Cardiac fibroblast (primary cell): ENCODE results near the gene AP4B1.

Experiments used
- DNase-seq, 2 donors: peaks; one replicate each; pipeline versions ENCODE4 v3.0.0 to v3.0.0-alpha.2; 2010; ENCODE audit warnings: low read depth in 2 of 2
- H3K4me3 ChIP-seq, 2 donors: replicated peaks in 1 of 2; 1 replicate in 1 of 2; 2 replicates in 1 of 2; pipeline ENCODE4 v1.5.1; 2011; ENCODE audit warnings: low read depth in 2 of 2, low read length in 2 of 2, mild to moderate bottlenecking in 2 of 2, moderate library complexity in 1 of 2
- TF ChIP-seq, protein P1 (sequence below): IDR thresholded peaks from one replicate; pipeline ENCODE4 v1.5.1; 2011; ENCODE audit warnings: low read depth, mild to moderate bottlenecking, low read length, inconsistent platforms

AP4B1 gene

GRCh38 chr1:113931451-113931851, 26.9 kb upstream of the AP4B1 start:
- H3K4me3 ChIP-seq: peak overlapping the region in 1 of 2 donors; percentile 31
- DNase-seq: peak; percentile 55 to 65
- TF ChIP-seq, protein P1, sequence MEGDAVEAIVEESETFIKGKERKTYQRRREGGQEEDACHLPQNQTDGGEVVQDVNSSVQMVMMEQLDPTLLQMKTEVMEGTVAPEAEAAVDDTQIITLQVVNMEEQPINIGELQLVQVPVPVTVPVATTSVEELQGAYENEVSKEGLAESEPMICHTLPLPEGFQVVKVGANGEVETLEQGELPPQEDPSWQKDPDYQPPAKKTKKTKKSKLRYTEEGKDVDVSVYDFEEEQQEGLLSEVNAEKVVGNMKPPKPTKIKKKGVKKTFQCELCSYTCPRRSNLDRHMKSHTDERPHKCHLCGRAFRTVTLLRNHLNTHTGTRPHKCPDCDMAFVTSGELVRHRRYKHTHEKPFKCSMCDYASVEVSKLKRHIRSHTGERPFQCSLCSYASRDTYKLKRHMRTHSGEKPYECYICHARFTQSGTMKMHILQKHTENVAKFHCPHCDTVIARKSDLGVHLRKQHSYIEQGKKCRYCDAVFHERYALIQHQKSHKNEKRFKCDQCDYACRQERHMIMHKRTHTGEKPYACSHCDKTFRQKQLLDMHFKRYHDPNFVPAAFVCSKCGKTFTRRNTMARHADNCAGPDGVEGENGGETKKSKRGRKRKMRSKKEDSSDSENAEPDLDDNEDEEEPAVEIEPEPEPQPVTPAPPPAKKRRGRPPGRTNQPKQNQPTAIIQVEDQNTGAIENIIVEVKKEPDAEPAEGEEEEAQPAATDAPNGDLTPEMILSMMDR: no peak

DNA sequence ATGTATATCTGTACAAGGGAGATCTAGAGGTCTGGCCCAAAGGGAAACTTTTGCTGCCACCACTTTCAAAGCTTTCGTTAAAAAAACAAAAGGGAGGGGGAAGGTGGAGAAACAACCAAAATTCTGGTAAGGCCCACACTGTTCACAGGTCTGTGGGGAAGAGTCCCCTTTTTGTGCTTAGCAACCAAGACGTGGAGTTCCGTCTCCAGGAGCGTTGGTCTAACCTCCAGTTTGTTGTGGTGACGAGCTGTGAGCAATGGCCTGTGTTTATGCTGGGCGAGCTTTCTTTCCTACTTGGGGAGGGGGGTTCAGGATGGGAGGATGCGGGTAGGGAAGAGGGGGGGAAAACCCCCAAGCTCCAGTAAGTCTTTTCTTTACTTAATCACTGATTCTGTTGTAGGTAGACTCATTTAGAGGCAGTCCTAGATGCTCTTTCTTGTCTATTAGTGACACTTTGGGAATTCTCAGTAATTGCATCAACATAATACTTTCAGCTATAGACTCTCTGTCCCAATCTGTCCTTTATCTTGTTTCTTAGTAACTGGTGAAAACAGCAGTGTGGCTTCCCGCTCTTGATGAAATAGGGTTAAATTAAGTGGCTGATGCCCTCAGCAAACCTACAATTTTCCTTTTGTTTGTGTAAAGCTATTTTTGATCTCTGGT, 26.0 kb upstream of the AP4B1 start:
- peak; percentile 72 to 76 for DNase-seq
- peak overlapping the region; percentile 88 to 89 for H3K4me3 ChIP-seq
- TF ChIP-seq, protein P1: no peak

DNA sequence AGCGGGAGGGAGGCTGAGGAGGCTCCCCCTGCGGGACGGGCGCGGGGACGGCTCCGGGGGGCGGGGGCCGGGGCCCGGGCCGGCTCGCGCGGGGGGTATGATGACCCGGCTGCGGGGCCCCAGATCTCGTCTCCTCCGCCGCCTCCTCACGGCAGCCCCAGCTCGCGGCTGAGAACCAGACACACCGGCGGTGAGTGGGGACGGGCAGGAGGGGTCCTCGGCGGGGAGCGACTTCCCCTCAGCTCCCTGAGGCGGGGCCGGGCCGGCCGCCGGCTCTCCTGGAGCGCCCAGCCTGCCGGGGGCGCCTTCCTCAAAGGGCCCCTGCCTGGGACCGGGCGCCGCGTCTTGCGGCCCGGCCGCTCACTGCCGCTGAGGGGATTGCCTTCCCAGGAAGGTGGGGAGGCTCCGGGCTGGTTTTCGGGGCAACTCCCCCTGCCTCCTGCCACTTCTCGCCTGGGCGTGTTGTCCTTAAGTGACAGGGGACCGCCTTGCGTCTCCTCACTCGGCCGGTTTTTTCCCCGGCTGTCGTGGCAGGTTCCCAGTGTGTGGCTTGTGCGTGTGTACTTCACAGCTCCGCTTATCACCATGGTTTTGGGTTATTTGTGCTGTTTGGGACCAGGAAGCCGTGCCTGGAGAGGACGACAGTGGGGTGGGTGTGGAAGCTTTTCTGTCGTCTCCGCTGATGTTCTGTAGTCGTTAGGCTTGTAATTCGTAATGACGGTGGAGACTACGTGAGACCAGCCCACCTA, 25.3 kb upstream of the AP4B1 start:
- DNase-seq: peak; percentile 39 to 40
- TF ChIP-seq, protein P1: no peak

GRCh38 chr1:113928941-113929749, 24.5 kb upstream of the AP4B1 start, which contains the start of gene HIPK1:
TSS of gene HIPK1 (plus strand) at chr1:113929324.
- H3K4me3 ChIP-seq: peak within 1 kb of the TSS; percentile 88 to 89
- peak; percentile 85 to 91 for DNase-seq
- TF ChIP-seq, protein P1: no peak

More for the DNA sequence above, 25.3 kb upstream of the AP4B1 start:
- H3K4me3 ChIP-seq: peak overlapping the region; percentile 88 to 89

DNA sequence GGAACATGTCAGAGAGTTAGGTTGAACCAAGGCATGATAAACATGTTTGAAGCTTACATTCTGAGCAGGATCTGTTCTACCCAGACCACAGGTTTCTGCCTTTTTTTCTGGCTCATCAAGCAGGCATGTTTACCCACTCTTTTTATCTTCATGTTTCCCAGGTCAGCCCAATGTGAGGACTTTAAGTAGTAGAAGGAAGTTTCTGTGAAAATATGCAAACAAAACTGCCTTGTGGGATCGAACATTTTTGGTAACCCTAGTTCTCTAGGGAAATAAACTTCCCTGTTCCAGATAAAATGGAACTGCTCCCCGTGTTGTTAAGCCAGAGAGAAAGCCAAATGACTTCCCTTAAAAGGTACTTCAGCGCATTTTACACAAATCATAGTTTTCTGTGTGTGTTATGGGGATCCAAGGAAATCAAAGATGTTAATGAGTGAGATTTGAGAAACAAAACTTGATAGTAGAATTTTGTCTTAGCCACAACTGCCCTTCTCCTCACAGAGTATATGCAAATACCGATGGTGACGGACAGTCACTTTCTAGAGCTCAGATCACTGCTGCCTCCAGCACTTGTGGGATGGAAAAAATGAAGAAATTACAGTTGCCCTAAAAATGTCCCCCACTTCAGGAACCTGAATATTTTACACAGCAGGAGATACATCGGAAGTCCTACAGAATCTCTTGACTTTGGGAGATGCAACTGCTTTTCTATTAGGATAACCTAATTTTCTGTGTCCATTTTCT, 23.8 kb upstream of the AP4B1 start:
- peak overlapping the region; percentile 88 to 89 for H3K4me3 ChIP-seq
- DNase-seq: peak in 1 of 2 donors; percentile 26
- TF ChIP-seq, protein P1: no peak

GRCh38 chr1:113924473-113924872, 19.9 kb upstream of the AP4B1 start:
- no peak for DNase-seq
- TF ChIP-seq, protein P1: no peak
- H3K4me3 ChIP-seq: no peak overlapping the region
